Keratinocyte (primary cell): ENCODE data around the gene DIDO1. TPM values are rescaled to one million over a fixed set of nuclear protein-coding genes. Genes with fewer than 3 reads are reported as not detected.

Experiments used
- DNase-seq: peaks from one replicate; pipeline ENCODE4 v3.0.0-alpha.2; 2011; ENCODE audit warnings: low read depth, missing footprints, low spot score
- FAIRE-seq: peaks from 2 replicates; lab custom pipeline; 2011; peaks lifted over from hg19 to GRCh38; lab: Jason Lieb, UNC
- H2AFZ ChIP-seq: 2 replicates; pipeline ENCODE4 v1.6.0; 2012; ENCODE audit warnings: low read length, control low read depth, inconsistent platforms; ENCODE audit not compliant: control insufficient read depth
- H3K27ac ChIP-seq: 2 replicates; pipeline ENCODE4 v1.5.1; 2011; ENCODE audit warnings: low read length; ENCODE audit not compliant: control insufficient read depth, insufficient read depth
- H3K27me3 ChIP-seq: 3 replicates; pipeline ENCODE4 v1.6.0; 2011; ENCODE audit warnings: low read length; ENCODE audit not compliant: control insufficient read depth, insufficient read depth; ENCODE audit errors: extremely low read depth
- H3K36me3 ChIP-seq, 2 experiments: 2 replicates in 1 of 2; 3 replicates in 1 of 2; pipeline ENCODE4 v1.5.1; 2011; ENCODE audit warnings: low read length in 2 of 2, mild to moderate bottlenecking in 1 of 2; ENCODE audit not compliant: control insufficient read depth in 2 of 2, insufficient read depth in 2 of 2; ENCODE audit errors: extremely low read depth in 1 of 2
- H3K4me1 ChIP-seq: 3 replicates; pipeline ENCODE4 v1.5.1; 2011; ENCODE audit warnings: low read length; ENCODE audit not compliant: control insufficient read depth, insufficient read depth; ENCODE audit errors: extremely low read depth
- H3K4me2 ChIP-seq: 3 replicates; pipeline ENCODE4 v1.6.0; 2011; ENCODE audit warnings: low read depth, low read length; ENCODE audit not compliant: control insufficient read depth, insufficient read depth; ENCODE audit errors: extremely low read depth
- H3K4me3 ChIP-seq, 3 experiments: fragments of 200-600 bp in 1 of 3; sonication (generic) in 1 of 3; 2 replicates in 2 of 3; 3 replicates in 1 of 3; pipeline ENCODE4 v1.5.1; 2011 to 2016; ENCODE audit warnings: low read length in 3 of 3, mild to moderate bottlenecking in 3 of 3, control low read depth in 2 of 3, inconsistent platforms in 1 of 3, low read depth in 1 of 3, mixed read lengths in 1 of 3, mixed run types in 1 of 3, moderate library complexity in 1 of 3; ENCODE audit not compliant: control insufficient read depth in 2 of 3, insufficient read depth in 2 of 3; ENCODE audit errors: extremely low read depth in 1 of 3
- H3K79me2 ChIP-seq: 2 replicates; pipeline ENCODE4 v1.6.0; 2012; ENCODE audit warnings: low read length; ENCODE audit not compliant: control insufficient read depth, insufficient read depth
- H3K9ac ChIP-seq: 3 replicates; pipeline ENCODE4 v1.6.0; 2011; ENCODE audit warnings: low read length; ENCODE audit not compliant: control insufficient read depth, insufficient read depth; ENCODE audit errors: extremely low read depth
- H3K9me1 ChIP-seq: 3 replicates; pipeline ENCODE4 v1.6.0; 2011; ENCODE audit warnings: low read length; ENCODE audit not compliant: control insufficient read depth, insufficient read depth; ENCODE audit errors: extremely low read depth
- H3K9me3 ChIP-seq: 2 replicates; pipeline ENCODE4 v1.5.1; 2012; ENCODE audit warnings: low read depth, low read length; ENCODE audit not compliant: control insufficient read depth
- H4K20me1 ChIP-seq: 3 replicates; pipeline ENCODE4 v1.6.0; 2011; ENCODE audit warnings: low read length; ENCODE audit not compliant: control insufficient read depth, insufficient read depth; ENCODE audit errors: extremely low read depth
- EZH2 ChIP-seq: IDR thresholded peaks from one replicate; pipeline ENCODE4 v1.6.1; 2012; ENCODE audit warnings: inconsistent platforms, mild to moderate bottlenecking, low read length, moderate library complexity
- dilution Hi-C: fragments of 300-500 bp; cut with MboI; formaldehyde crosslinking; loops from one replicate; pipeline ENCODE4 v1.7.0; 2020; ENCODE audit warnings: low sequenced_read_pairs; ENCODE audit not compliant: extremely low pct_ligation_motif_present
- polyA plus RNA-seq, 5 experiments: library from polyadenylated mRNA; depleted of rRNA in 3 of 5; stranded (reverse) in 3 of 5; stranded (forward) in 1 of 5; unstranded in 1 of 5; fragments of >200 nt; gene quantifications; 1 replicate in 1 of 5; 2 replicates in 3 of 5; 3 replicates in 1 of 5; pipeline versions ENCODE4 v1.2.1 to v1.2.3, GENCODE V29; 2011 to 2012; ENCODE audit warnings: missing spikeins in 2 of 5, low read depth in 1 of 5, low replicate concordance in 1 of 5
- TF ChIP-seq, protein P1 (sequence below), 3 experiments: IDR thresholded peaks in 1 of 3; conservative IDR thresholded peaks in 1 of 3; optimal IDR thresholded peaks in 1 of 3; 2 replicates in 2 of 3; 3 replicates in 1 of 3; pipeline versions ENCODE3 to v1.5.1; 2011; ENCODE audit warnings: low read length in 3 of 3, mild to moderate bottlenecking in 3 of 3, moderate library complexity in 2 of 3, control low read depth in 1 of 3, inconsistent platforms in 1 of 3; ENCODE audit not compliant: insufficient read depth in 2 of 3; ENCODE audit errors: extremely low read depth in 1 of 3

The DIDO1 gene
- polyA plus RNA-seq, 1 donor (not counting 4 experiments of a cell fraction or from before 2014, with no cell fraction given): 14.2 TPM

- Histone ChIP-seq H3K9me3 (no peaks in the 10 kb centered on the region), H3K79me2 (no peaks in the 10 kb centered on the region), H3K36me3 (no peaks in the 10 kb centered on the region), H3K4me2 (no peak overlapping the region), H3K4me3 (no peak overlapping the region), H2AFZ (no peak overlapping the region), H3K9ac (no peak overlapping the region), H3K4me1 (peaks cover 29% of the 10 kb centered on the region), H4K20me1 (no peaks in the 10 kb centered on the region), H3K27me3 (no peaks in the 10 kb centered on the region), H3K27ac (no peak overlapping the region), H3K9me1 (no peaks in the 10 kb centered on the region)
- dilution Hi-C loops: no loop called here
- no peak for TF ChIP-seq EZH2
- TF ChIP-seq, protein P1, sequence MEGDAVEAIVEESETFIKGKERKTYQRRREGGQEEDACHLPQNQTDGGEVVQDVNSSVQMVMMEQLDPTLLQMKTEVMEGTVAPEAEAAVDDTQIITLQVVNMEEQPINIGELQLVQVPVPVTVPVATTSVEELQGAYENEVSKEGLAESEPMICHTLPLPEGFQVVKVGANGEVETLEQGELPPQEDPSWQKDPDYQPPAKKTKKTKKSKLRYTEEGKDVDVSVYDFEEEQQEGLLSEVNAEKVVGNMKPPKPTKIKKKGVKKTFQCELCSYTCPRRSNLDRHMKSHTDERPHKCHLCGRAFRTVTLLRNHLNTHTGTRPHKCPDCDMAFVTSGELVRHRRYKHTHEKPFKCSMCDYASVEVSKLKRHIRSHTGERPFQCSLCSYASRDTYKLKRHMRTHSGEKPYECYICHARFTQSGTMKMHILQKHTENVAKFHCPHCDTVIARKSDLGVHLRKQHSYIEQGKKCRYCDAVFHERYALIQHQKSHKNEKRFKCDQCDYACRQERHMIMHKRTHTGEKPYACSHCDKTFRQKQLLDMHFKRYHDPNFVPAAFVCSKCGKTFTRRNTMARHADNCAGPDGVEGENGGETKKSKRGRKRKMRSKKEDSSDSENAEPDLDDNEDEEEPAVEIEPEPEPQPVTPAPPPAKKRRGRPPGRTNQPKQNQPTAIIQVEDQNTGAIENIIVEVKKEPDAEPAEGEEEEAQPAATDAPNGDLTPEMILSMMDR (optimal IDR thresholded peaks at IDR 0.05 in 1 of 3, IDR thresholded peaks at IDR 0.05 in 1 of 3, conservative IDR thresholded peaks at IDR 0.05 in 1 of 3; ENCODE audit: extremely low read depth in 1 of 3, insufficient read depth in 2 of 3, low read length in 3 of 3): no peak
- FAIRE-seq (no peak), DNase-seq (no peak)
These were observed 96.1 kb downstream of the DIDO1 start for GRCh38 chr20:62830251-62830650.

DNA sequence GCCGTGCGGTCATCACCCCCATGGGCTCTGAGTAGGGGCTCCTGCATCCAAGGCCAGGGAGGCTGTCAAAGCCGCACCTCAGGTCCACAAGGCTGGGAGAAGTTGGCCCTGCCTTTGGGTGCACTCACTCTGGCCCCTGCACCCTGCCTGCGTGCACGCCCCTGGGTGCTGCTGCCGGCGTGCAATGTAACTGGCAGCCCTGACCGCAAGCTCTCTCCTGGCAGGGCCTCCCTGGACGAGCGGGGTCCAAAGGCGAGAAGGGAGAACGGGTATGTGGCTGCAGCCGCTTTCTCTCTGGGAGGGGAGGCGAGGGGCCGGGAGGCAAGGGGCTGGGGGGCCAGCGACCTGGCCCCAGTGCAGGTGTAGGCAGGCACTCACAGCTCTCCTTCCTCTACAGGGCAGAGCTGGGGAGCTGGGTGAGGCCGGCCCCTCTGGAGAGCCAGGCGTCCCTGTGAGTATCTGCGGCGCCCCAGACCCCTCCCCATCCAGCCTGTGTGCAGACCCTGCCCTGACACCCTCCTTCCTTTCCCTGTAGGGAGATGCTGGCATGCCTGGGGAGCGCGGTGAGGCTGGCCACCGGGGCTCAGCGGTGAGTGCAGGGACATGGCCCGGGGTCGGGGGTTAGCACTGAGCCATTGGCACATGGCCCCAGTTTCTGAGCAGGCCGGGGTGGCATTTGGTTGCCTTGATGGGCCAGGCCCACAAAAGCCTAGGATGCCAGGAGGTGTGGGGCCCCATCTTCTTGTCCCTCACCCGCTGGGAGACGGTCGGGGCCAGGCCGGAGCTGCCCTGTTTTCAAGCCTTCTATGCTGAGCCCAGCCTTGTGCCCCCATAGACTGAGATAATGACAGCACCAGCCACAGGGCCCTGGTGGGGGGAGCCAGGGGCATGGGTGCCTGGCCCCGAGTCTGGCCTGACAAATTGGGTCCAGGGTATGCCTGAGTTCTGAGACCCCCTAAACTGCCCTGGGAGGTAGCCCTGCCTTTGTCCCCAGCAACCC, 96.8 kb downstream of the DIDO1 start:
- Histone ChIP-seq H2AFZ (no peak overlapping the region), H3K27me3 (no peaks in the 10 kb centered on the region), H3K9ac (no peak overlapping the region), H3K79me2 (no peaks in the 10 kb centered on the region), H3K9me1 (no peaks in the 10 kb centered on the region), H4K20me1 (no peaks in the 10 kb centered on the region), H3K9me3 (no peaks in the 10 kb centered on the region), H3K27ac (no peak overlapping the region), H3K36me3 (no peaks in the 10 kb centered on the region), H3K4me2 (no peak overlapping the region), H3K4me1 (peaks cover 30% of the 10 kb centered on the region), H3K4me3 (no peak overlapping the region)
- DNase-seq (no peak), FAIRE-seq (no peak)
- dilution Hi-C loops: no loop called here
- no peak for TF ChIP-seq EZH2
- TF ChIP-seq, protein P1 (optimal IDR thresholded peaks at IDR 0.05 in 1 of 3, IDR thresholded peaks at IDR 0.05 in 1 of 3, conservative IDR thresholded peaks at IDR 0.05 in 1 of 3; ENCODE audit: extremely low read depth in 1 of 3, insufficient read depth in 2 of 3, low read length in 3 of 3): no peak
